Measurements from ENCODE around the gene FBXO9. TPM values are rescaled to one million over a fixed set of nuclear protein-coding genes. Genes with fewer than 3 reads are reported as not detected.

FBXO9 gene
- total and polyA plus RNA-seq, 2 of the 8 experiments (the other 6 are each of a cell fraction or from before 2014, with no cell fraction given) = 41.3 to 50.9 TPM

DNA sequence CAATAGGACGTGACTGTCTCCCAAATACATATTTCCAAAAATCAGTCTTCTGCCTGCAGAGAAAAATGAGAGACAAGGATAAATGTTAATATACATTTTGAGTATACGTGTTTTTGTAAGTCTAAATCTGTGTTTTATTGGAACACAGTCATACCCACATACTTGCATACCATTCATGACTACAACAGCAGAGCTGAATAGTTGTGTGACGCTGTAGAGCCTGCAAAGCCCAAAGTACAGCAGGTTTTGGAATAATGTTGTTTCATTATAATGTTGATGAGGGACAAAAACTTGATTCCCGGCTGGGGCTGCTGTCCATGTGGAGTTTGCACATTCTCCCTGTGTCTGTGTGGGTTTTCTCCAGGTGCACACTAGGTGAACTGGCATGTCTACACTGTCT lies 23.8 kb upstream of the FBXO9 start (continued):
- TF ChIP-seq, protein P1, sequence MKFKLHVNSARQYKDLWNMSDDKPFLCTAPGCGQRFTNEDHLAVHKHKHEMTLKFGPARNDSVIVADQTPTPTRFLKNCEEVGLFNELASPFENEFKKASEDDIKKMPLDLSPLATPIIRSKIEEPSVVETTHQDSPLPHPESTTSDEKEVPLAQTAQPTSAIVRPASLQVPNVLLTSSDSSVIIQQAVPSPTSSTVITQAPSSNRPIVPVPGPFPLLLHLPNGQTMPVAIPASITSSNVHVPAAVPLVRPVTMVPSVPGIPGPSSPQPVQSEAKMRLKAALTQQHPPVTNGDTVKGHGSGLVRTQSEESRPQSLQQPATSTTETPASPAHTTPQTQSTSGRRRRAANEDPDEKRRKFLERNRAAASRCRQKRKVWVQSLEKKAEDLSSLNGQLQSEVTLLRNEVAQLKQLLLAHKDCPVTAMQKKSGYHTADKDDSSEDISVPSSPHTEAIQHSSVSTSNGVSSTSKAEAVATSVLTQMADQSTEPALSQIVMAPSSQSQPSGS (IDR thresholded peaks at IDR 0.05; ENCODE audit: low read length) = no peak
- no peak for TF ChIP-seq CBX8 (IDR thresholded peaks at IDR 0.05; ENCODE audit: borderline replicate concordance, low read depth, low read length)
- no peak for TF ChIP-seq CEBPB (IDR thresholded peaks at IDR 0.05; ENCODE audit: low read depth, low read length)
- no peak for TF ChIP-seq SP4 (IDR thresholded peaks at IDR 0.05; ENCODE audit: low read length)
- TF ChIP-seq CBX5 (IDR thresholded peaks at IDR 0.05; ENCODE audit: low read depth, low read length) = no peak
- no peak for TF ChIP-seq HDAC6 (IDR thresholded peaks at IDR 0.05; ENCODE audit: low read depth, low read length)
- no peak for TF ChIP-seq PHF8 (conservative IDR thresholded peaks at IDR 0.05; ENCODE audit: low read depth, low read length)
